Hematopoietic multipotent progenitor cell treated with erythropoietin and hydrocortisone succinate and interleukin-3 and kit ligand, for 4 days (in vitro differentiated cells): Measurements from ENCODE around the gene PDE4D.
"Not testable (repeated sequence)": the region's sequence is repeated elsewhere in the genome, so short reads cannot be mapped to it uniquely, and the experiment has no call there.

Experiments
- DNase-seq: peaks from one replicate; pipeline ENCODE4 v3.0.0-alpha.2; 2015

The PDE4D gene

GRCh38 chr5:59394956-59395355 lies 498.6 kb downstream of the PDE4D start:
- not testable (repeated sequence) for DNase-seq

DNA sequence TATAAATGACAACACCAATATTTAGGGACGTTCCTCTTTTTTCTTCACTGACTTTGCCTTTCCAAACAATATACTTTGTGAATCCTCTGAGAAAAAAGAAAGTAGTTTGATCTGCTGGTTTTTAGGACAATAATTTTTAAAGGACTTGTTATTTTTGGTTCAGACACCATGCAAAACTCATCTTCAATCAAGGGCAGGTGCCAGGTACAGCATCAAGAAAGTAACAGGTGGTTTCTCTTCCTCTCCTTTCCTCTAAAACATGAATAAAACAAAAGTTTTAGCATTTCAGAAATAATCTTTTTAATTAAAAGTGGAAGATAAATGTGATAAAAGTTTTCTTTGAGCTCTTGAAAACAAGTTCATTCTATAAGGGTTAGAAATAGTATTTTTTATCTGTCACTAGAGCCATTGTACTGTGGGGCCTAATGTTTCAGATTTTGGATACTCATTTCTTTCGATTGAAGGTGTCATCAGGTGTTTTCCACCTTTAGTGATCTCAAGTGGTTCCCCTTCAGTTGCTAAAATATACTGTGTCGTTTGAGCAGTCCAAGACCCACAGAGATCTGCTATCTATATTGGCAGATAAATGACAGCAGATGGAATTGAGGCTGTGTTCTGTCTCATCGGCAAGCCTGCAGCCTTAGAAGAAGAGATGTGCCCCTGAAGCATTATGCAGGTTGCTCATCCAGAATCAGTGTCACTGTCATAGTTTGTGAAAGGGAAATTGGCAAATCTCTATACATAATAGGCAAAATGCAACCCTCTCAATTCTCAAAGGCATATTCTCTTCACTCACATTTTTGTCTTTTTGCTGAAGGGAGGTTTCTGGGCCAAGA lies 499.7 kb downstream of the PDE4D start:
- DNase-seq: no peak

DNA sequence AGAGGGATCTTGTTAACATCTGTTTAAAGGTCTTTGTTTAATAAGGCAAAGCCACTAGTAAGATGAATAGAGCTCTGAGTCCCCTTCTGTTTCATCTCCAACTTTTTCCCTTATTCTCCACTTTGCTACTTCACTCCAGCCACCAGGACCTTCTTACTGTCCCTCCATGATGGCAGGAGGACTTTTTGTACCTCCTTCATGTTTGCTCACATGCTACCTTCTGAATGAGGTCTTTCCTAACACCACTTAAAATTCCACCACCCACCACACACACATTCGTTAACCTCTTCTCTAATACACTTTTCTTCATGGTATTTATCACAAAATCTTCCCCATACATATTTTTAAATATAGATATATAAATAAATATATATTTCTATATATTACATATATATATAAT lies 501.9 kb downstream of the PDE4D start:
- DNase-seq: no peak

GRCh38 chr5:59390989-59391388 lies 502.5 kb downstream of the PDE4D start:
- DNase-seq: no peak

GRCh38 chr5:59390074-59390659 lies 503.4 kb downstream of the PDE4D start:
- DNase-seq: peak; percentile 61

- no peak for DNase-seq
Observed at GRCh38 chr5:59387127-59387526, 506.4 kb downstream of the PDE4D start.

- DNase-seq: no peak
Observed at GRCh38 chr5:59385700-59386099, 507.8 kb downstream of the PDE4D start.

- peak; percentile 91 for DNase-seq
Observed at GRCh38 chr5:59380350-59380951, 513.1 kb downstream of the PDE4D start.

GRCh38 chr5:59374036-59374435 lies 519.5 kb downstream of the PDE4D start:
- DNase-seq: not testable (repeated sequence)

DNA sequence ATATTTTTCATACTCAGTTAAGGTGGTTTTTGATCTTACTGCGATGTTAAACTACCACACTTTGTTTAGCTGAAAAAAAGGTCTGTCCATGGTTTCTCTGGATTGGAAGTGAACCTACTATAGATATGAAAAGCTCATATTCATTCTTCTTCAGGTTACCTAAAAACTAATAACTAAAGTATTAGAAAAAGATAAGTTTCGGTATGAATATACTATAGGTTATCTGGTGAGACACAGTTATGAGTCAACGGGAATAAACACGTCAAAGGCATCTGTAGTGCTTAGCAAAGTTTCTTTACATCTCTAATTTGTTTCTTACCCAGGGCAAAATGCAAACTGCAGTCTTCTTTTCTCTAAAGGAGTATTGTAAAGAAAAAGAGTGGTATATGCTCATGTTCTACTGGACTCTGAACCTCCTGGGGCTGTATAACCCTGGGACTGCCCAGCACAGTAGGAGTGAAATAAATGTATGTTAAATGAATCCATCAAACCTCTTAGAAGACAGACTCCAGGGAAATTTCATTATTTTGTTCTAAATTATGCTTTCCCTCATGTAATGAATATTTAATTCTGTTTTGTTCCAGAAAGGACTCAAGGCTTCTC lies 521.9 kb downstream of the PDE4D start:
- no peak for DNase-seq

GRCh38 chr5:59368951-59369350 lies 524.6 kb downstream of the PDE4D start:
- no peak for DNase-seq

- DNase-seq: peak; percentile 79
Observed at GRCh38 chr5:59367791-59368394, 525.6 kb downstream of the PDE4D start.

- DNase-seq: no peak
Observed at GRCh38 chr5:59366784-59367183, 526.7 kb downstream of the PDE4D start.

DNA sequence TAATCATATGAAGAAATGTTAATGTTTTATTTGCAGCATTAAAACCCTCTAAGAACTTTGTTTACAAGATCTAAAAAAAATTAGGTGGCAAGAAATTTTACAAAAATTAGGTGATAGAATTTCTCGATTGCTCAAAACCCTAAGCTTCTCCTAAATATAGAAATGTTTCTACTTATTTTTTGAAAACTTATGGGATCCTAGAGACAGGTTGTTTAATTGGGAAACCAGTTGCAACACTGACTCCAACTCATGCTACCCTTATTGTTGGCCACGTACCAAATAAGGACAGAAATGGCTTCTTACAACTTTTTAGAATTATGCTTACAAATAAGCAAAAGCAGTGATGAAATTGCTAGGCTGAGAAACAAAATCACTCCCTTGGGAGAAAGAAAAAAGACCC lies 531.1 kb downstream of the PDE4D start:
- no peak for DNase-seq

DNA sequence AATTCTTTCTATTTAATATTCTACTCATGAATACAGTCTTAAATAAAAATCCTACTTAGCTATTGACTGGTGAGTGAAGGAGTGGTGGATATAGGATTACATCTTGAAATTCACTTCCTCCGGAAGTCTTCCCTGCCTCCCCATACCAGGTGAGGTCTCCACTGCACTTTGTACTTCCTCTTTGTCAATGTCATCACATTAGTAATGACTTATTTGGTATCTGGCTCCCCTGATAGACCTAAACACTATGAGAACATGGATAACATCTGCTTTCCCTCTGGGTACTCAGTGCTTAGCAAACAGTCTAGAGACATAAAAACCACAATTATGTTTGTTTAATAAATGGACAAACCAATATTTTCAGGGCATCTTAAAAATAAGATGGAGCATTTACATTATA lies 532.1 kb downstream of the PDE4D start:
- peak; percentile 24 for DNase-seq

GRCh38 chr5:59360130-59360555 lies 533.4 kb downstream of the PDE4D start:
- DNase-seq: peak; percentile 76

DNA sequence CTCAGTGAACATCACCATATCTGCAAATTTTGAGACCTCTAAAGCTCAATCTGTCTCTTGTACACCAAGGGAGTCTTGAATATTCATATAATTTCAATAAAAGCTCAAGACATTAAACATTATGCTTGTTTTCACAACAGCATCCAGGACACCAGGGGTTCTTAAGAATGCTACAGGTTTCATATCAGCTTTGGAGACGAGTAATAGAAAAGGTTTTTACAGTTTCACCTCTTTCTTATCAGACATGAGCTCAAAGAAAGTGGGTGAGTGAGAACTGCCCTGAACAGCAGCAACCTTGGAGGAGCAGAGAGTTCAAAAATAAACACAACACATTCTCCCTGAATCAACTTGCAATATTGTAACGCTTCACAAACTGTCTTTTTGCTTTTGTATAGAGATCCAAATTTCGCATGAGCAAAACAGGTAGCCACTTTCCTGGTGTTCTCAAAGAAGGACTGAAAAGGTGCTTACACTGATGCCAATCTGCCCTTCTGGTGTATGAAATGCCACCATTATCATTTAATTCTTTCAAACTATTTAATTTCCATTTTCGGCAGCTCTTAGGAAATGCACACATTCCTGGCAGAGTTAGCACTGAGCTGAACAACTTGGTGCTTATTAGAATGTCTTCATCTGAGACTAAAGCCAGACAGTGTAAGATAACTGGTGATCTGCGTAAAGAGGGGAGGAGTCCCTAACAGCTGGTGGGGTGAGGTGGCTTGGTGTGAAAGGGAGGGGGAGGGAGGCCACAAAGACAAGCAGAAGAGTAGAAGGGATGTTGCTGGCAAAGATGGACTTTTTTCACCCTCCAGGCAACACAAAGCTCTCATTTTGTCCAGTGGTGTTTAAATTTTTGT lies 535.3 kb downstream of the PDE4D start:
- DNase-seq: peak; percentile 58

GRCh38 chr5:59357381-59357977 lies 536.0 kb downstream of the PDE4D start:
- DNase-seq: peak; percentile 13

DNA sequence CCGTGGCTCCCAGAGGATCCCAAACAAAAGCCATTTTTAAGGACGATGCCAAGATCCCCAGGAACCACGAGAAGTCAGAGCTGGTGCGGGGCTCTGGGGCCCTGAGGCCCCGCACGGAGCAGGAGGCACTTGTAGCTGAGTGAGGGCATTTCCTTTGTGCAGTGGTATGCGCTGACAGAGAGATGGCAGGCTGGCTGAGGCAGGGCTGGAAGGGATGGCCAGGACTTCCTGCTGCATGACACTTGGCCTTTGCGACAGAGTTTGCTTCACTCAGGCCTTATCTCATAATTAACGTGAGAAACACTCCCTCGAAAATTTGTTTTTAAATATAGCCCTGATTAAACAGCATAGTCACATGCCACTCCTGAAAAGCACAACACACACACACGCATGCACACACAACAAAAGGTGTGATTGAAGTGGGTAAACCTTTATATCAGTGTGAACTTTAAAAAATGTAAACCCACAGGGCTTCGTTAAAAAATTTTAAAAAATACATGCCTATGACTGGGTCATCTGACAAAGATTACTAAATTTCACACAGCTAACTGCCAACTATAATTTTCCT lies 536.6 kb downstream of the PDE4D start:
- DNase-seq: peak; percentile 35

DNA sequence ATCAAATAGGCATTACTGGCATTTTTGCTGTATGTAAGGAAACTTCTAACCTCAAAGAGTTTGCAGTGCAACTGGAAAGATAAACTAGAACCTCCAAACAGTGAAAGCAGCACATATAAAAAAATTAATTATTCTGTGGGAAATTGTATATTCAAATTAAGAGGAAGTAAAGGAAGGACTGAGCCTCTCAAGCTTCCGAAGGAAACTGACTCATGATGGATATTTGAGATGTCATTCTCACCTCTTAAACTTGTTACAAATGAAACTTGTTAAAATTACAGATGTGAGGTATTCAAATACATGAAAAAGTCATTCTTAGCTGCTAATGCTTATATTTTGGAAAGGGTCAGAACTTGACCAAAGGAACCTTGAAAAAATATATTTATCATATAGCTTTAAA lies 538.7 kb downstream of the PDE4D start:
- DNase-seq: no peak

DNA sequence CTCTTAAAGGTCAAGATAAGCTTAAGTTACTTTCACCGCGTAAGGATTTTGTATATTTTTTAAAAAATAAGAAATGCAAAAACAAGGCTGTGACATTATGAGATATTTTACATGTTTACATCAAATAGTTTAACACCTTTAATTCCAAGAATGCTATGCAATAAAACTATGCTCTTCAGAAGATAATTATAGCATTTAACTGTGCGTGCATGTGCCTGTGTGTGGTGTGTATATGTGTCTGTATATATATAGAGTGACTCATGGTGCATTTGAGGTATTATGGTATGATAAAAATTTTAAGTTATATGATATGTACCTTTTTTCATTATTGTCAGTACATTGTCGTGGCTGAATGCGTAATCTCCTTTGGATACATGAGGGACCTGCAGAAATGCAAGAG lies 539.3 kb downstream of the PDE4D start:
- DNase-seq: no peak
